Urothelium cell line (cell line): ENCODE data around the gene NRROS.
A peak's percentile ranks its signal among the peaks of the same experiment; 100 is the strongest.
"Not testable (repeated sequence)": the region's sequence is repeated elsewhere in the genome, so short reads cannot be mapped to it uniquely, and the experiment has no call there.

ENCODE experiments used
- DNase-seq: peaks from one replicate; pipeline ENCODE4 v3.0.0; 2011; ENCODE audit warnings: low spot score, mixed read lengths
- FAIRE-seq: peaks from 2 replicates; lab custom pipeline; 2011; peaks lifted over from hg19 to GRCh38; lab: Jason Lieb, UNC

Gene NRROS

DNA sequence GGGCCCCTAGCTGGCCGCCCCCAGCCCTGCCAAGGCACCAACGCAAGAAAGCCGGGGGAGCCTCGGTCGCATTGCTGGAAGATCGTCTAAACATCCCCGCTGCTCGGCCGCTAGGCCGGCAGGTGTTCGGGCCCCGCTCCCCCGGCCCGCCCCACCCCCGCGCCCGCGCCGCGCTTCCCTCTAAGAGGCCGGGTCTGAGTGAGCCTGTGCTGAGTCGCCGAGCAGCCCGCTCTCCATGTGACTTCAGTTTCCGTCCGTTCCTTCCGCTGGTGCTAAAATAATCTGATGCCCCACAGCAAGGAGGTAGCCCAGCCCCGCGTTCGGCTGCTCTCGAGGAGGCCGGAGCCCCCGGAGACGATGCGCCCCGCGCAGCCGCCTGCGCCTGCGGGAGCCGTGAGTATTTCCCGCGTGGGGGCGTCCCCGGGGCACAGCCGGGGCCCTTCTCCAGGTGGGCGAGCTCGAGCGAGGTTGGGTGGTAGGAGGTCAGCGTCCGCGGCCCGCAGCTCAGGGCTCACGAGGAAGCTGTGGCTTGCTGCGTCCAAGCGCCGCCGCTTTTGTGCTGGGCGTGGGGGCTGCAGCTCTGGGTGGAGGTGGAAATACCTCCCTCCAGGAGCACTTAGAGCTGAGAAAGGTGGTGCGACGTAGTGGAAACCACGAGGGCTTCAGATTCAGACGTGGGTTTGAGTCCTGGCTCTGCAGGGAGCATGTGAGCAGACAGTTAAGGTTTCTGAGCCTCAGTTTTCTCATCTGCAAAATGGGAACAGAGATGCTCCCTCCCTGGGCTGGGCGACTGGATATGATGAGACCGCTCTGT lies at the start of gene NRROS:
NRROS (plus strand) TSS at position 212 of the 814 bp plus-strand sequence. CDS start 14,846 bp downstream, outside the sequence.
- FAIRE-seq (no peak), DNase-seq (no peak)

DNA sequence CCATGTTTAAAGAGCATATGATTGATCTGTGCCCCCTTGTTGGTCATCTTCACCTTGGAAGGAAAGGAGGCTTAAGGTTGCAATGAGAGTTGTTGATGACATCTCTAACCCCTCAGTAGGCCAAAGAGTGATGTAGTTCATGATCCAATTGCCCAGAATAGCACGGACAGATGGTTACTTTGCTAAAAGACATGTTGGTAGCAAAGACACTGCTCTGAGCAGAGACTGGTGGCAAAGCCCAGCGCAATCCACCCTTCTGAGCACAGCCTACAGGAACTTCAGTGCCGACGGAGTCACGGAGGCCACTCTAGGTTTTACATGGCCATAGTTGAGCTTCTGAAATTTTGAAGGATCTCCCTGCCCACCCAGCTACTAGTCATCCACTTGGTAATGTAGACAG lies 49.2 kb upstream of the NRROS start:
- DNase-seq: no peak
- no peak for FAIRE-seq

DNA sequence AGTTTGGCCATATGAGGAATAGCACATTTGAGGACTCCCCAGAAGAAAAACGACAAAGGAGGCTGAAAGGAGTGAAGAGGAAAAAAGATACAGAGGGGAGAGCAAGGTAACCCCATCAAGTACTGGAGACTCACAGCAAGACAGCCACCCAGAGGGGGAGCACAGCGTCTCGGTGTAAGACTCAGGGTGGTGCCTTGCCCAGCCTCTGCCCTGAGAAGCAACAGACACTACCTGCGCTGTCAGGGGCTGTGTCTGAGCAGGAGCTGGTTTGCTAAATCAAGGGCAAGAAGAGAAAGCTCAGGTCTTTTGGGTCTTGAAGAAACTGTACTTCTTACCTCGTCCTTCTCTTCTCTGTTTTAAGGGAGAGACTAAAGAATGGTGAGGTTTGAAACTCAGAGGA lies 43.1 kb upstream of the NRROS start:
- no peak for DNase-seq
- no peak for FAIRE-seq

DNA sequence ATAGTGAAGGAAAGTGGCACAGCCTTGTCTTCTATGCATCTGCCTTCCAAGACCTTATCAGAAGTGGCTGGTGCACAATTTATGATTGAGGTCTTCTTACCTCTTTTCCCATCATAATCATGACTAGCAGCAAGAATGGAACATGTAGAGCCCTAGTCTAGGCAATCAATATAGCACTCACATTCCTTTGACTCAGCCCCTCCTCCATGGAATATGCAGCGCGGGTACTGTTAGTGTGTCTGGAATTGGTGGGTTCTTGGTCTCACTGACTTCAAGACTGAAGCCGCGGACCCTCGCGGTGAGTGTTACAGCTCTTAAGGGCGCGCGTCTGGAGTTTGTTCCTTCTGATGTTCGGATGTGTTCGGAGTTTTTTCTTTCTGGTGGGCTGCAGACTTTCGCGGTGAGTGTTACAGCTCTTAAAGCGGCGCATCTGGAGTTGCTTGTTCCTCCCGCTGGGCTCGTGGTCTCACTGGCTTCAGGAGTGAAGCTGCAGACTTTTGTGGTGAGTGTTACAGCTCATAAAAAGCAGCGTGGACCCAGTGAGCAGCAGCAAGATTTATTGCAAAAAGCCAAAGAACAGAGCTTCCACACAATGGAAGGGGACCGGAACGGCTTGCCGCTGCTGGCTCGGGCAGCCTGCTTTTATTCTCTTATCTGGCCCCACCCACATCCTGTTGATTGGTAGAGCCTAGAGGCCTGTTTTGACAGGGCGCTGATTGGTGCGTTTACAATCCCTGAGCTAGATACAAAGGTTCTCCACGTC lies 41.3 kb upstream of the NRROS start:
- DNase-seq, FAIRE-seq: not testable (repeated sequence)

DNA sequence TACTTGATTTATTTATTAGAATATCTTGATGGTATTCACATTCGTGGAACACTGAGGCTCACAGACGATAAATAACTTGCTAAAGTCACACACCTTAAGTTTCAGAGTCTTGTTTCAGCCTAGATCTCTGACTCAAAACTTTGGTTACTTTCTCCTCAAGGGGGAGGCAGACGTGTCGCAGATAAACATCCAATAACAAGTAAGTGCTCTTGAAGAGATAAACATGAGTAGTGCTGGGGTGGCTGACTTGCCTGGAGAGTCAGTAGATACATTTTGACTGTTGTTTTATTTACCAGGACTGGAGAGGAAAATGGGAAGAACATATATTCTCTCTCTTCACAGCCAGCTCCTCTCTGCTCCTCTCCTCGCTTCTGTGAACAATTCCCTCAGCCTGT lies 39.8 kb upstream of the NRROS start:
- FAIRE-seq: no peak

DNA sequence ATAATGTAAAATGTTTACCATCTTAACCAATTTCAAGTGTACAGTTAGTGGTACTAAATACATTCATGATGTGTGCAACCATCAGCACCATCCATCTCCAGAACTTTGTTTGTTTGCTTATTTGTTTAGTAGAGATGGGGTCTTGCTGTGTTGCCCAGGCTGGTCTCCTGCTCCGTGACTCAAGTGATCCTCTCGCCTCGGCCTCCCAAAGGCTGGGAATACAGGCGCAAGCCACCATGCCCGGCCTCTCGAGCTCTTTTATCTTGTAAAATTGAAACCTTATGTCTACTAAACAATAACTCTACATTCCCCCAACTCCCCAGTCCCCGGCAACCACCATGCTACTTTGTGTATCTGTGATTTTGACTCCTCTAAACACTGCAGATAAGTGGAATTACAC lies 39.1 kb upstream of the NRROS start:
- DNase-seq (no peak), FAIRE-seq (no peak)

More for the DNA sequence above, 39.8 kb upstream of the NRROS start:
- DNase-seq: no peak

DNA sequence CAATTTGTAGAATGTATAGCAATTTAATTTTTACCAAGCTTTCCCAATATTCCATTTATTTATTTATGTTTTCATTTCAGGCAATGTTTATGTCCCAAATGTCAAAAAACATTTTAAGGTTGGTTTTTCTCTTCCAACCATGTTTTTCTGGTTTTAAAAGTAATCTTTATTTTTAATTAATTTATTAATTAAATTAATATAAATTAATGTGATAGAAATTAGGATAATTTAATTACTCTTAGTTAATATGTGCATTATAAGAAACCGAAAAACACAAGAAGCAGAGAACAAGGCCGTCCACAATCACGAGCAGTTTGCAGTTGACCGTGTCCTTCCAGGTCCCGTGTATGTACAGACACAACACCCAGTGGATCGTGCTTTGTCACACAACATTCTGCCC lies 36.8 kb upstream of the NRROS start:
- FAIRE-seq: no peak
- no peak for DNase-seq

DNA sequence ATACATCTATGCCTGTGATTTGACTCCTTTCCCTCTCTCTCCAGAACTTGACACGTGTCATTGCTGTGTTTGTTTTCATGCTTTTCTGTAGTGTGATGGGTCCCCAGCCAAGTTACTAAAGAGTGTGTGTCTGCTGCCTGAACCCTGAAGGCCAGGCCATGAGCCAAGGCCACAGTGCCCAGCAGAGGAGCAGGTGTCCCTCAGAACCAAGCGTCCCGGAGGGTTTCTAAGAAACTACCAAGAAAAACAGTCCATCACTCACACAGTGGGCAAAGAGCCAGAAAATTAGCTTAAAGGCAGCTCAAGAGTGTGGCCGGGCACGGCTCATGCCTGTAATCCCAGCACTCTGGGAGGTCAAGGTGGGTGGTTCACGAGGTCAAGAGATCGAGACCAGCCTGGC lies 35.8 kb upstream of the NRROS start:
- no peak for DNase-seq
- no peak for FAIRE-seq

DNA sequence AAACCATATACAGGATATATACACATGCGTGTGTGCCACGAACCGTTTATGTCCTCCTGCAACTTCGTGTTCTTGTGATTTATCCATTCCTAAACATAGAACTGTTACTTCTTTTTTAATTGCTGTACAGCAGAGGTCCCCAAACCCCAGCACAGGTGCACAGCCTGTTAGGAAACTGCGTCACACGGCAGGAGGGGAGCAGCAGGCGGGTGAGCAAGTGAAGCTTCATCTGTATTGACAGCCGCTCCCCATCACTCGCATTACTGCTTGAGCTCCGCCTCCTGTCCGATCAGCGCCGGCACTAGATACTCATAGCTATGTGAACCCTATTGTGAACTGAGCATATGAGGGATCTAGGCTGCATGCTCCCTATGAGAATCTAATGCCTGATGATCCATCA lies 34.9 kb upstream of the NRROS start:
- DNase-seq (no peak), FAIRE-seq (no peak)

DNA sequence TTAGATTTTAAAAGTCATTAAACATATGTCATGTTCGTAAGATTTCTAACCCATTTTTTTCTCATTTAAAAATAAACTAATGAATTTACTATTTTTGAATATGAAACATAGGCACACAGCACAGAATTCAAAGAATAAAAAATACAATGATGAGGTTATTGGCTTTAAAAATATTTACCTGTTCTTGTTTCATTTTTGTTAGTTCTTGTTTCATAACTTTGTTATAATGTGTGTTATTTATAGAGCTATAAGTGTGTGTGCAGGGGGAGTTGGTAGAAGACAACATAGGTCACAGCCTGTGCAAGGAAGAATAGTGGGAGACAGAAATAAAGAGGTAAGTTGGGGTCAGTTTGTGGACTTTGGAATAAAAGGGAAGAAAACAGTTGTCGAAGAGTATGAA lies 30.8 kb upstream of the NRROS start:
- no peak for FAIRE-seq
- no peak for DNase-seq

DNA sequence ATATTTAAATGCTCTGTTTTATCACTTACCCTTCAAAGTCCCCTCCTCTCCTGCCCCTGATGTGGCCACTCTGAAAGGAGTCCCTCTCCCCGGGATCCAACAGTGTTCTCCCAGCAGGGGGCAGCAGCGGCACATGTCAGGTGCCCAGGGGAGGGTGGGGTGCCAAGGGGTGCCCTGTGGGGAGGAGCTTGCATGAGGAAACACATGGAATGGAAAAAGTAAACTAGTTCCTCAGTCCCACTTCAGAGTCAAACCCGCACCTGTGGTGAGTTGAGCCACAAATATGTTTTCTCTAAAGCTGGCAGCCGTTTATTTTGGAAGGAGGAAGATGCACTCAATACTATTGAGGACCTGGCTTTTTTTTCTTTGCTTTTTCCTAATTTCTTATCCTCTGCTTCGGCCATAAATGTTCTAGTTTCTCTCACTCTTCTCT lies 30.1 kb upstream of the NRROS start:
- FAIRE-seq (no peak), DNase-seq (peak; percentile 87)

DNA sequence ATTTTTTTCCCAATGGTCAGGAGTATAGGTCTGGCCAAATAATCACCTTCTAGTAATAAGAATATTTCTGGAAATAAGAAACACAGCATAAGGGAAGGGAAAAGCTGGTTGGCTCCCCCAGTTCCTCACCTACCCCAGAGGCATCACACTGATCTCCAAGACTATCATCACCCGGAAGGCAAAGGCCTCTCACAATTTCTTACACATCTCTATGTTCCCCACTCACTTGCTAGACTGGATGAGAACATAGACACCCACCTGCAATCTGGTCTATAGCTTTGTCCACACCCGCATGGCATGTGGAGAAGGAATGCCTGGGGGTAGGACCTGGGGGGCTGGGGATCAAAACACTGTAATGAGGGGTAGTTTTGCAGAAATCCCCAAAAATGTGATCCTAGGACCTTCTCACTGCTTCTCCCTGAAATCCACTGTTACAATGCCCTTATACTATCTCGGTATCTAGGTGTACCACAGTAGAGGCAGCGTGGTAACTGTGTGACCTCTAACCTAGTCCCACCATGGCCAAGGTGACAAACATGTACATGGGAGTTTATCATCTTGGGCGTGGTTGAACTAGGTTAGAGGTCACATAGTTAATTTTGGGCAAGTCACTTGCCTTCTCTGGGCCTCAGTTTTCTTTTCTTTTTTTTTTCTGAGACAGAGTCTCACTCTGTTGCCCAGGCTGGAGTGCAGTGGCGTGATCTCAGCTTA lies 29.5 kb upstream of the NRROS start:
- FAIRE-seq: no peak
- no peak for DNase-seq

DNA sequence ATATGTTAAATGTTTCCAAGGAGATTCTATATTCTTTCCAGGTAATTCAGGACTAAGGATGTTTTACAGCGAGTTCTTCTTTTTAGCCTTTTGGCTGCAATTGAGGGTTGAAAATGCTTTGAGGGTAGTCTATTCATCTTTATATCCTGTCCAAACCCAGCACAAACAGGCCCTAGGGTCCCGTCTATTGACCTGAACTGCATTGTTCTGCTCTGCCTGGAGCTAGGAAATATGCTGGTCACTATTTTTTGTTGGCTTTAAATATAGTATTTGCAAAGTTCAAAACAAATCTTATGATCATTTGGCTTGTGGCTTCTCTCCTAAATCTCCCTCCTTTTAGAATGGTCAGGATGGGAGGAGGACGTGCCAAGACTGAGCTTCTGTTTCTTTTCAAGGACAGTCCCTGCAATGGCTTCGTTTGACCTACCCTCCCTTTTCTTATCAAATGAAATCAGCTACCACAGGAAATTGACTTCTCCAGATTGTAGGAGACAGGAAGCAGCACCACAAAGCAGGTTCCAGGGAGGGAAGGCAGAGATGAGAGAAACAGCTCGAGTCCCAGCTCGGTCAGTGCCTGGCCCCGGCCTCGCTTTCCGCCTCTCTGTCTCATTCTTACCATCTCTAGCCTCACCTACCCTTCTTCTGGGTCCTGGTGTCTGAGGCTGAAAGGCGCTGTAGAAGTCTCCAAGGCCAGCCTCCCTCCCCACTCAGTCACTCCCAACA lies 27.6 kb upstream of the NRROS start:
- DNase-seq (no peak), FAIRE-seq (no peak)

DNA sequence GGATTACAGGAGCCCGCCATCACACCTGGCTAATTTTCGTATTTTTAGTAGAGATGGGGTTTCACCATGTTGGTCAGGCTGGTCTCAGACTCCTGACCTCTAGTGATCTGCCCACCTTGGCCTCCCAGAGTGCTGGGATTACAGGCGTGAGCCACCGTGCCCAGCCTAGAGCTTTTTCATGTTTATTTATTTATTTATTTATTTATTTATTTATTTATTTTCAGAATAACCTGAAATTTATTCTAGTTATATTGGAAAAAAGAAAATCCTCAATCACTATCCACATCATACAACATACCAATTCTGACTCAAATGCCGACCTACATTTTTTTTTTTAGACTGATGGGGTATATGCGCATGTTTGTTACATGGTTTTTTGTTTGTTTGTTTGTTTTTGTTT lies 24.3 kb upstream of the NRROS start:
- not testable (repeated sequence) for DNase-seq, FAIRE-seq

DNA sequence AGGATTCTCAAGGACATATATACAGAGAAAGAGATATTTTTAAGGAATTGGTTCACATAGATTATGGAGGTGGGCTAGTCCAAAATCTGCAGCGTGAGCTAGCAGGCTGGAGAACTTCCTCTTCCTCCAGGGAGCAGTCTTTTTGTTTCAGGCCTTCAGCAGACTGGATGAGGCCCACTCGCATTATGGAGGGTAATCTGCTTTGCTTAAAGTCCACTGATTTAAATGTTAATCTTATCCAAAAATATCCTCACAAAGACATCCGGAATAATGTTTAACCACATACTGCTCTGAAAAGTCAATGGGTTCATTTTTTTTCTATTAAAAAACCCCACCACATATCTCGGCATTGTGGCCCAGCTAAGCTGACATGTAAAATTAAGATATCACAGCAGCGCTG lies 22.2 kb upstream of the NRROS start:
- DNase-seq (no peak), FAIRE-seq (no peak)

DNA sequence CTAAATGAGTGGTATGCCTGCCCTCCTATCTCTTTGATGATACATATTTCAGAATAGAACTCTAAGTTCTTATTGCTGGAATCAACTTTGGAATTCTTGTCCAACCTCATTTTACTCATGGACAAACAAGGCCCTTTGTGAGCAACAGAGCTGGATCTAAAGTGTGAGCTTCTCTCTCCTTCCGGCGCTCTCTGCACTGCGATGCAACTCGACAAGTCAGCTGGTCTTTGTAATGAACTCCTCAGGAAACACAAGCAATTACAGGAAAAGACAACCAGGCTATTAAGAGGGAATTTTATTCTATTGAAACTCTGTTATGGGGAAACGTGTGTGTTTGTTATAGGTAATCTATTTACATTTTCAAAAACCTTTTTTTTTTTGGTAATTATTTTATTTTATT lies 20.3 kb upstream of the NRROS start:
- no peak for FAIRE-seq

DNA sequence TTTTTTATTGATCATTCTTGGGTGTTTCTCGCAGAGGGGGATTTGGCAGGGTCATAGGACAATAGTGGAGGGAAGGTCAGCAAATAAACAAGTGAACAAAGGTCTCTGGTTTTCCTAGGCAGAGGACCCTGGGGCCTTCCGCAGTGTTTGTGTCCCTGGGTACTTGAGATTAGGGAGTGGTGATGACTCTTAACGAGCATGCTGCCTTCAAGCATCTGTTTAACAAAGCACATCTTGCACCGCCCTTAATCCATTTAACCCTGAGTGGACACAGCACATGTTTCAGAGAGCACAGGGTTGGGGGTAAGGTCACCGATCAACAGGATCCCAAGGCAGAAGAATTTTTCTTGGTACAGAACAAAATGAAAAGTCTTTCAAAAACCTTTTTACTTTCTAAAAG lies 19.9 kb upstream of the NRROS start:
- not testable (repeated sequence) for DNase-seq, FAIRE-seq

More for the DNA sequence above, 20.3 kb upstream of the NRROS start:
- DNase-seq: no peak

DNA sequence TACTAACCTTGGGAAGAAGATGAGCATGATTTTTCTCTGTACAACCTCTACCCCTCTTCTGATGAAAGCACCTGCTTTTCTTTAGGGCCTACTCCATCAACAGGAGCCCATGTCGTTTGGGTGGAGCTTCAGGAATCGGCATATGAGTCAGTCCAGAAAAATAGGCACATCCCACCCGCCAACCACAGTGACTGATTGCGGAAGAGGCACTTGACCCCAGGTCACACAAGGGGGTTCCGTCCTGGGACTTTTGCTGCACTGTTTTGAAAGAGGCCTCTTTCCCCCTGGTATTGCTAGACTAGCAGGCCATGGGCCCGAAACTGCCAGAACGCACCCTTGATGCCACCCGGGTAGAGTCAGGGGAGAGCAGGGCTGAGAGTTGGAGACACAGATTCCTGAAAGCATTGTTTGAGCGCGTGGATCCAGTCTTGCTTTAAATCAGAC lies 19.3 kb upstream of the NRROS start:
- DNase-seq (no peak), FAIRE-seq (no peak)

DNA sequence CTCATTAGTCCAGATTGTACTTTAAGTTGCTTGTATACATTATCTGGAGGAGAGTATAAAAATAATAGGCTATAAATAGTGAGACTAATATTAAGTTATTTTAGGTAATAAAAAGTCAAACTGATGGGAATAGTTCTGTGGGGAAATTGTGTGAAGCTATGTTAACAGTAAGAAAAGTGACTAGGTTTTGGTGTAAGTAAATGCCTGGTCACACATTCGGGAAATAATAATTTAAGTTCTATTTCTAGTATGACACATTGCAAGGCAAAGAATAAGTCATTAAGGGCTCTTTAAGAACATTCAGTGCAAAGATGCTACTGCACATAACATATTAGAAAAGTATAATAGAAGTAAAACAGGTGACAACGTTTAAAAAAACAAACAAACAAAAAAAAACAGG lies 18.8 kb upstream of the NRROS start:
- DNase-seq (no peak), FAIRE-seq (no peak)

DNA sequence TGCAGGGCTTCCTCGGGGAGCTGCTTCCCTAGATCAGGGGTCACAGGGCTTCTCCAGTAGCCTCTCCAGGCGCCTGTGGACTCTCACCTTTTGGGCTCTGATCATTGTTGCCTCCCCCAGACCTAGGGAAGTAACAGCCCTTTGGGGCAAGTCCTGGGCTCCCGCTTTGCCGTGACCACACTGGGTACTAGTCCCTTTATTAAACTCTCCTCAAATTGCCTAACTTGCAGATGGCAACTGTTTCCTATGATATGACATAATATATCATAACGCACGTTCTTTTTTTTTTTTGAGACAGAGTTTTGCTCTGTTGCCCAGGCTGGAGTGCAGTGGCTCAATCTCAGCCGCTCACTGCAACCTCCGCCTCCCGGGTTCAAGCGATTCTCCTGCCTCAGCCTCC lies 17.9 kb upstream of the NRROS start:
- FAIRE-seq: no peak
- DNase-seq: no peak
